GM19043 (cell line): ENCODE measurements around the gene SKI.

Source experiments
- ATAC-seq: cut with Tn5 transposase; IDR thresholded peaks from one replicate; pipeline ENCODE4 v1.9.1; 2021; ENCODE audit warnings: low read depth; ENCODE audit not compliant: unreplicated experiment

The SKI gene

DNA sequence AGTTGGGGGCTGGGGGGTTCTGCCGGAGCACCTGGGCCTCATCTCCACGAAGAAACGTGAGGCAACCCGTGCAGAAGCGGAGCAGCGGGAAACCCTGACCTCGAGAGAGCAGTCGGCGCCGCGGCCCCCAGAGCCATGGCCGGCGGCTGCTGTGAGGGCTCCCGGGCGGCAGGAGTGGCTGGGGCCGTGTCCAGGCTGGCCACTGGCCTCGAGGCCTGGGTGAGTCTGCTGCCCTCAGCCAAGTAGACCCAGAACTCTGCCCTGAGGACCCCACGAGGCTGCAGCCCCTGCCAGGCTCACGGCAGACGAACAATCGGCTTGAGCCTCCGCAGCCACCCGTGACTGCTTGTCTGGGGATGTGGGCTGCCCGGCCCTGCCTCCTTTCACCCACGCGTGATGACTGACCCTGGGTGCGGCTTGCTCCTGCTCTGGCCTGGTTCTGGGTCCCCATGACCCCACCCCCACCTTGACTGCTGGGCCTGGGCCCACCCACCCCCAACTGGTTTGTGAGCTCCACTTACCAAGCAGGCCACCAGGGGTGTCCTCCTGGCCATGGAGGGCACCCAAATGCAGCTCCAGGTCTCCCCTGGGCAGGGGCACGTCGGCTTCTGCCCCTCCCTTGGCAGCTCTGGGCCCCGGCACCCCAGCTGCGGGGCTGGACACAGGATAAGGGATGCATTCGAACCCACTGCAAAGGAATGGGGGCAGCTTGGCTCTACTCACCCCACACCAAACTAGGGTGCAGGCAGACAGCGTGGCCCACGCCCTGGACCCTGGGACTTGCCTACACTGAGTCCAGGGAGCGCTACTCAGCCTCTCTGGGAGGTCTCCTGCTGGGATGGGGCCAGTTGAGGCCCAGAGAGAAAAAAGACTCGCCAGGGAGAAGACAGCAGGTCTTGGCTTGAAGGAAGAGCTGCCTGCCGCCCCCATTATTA, 129.1 kb downstream of the SKI start:
- ATAC-seq, result no peak

DNA sequence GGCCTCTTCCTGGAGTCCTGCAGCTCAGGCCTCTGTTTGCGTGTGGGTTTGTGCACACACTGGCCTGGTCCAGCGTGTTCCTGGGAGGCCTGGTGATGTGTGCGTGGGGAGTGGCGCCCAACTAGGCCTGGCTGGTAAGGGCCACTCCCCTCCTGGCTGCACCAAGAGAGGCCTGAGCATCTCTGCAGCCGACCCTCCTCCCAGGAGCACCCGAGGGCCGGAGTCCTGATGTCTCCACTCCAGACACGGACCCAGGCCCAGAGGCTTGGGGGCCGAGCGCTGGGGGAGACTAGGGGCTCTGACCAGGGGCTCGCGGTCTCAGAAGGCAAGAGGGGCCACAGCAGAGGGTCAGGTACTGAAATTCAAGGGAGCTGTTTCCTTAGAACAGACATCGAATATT, 130.0 kb downstream of the SKI start:
- no peak for ATAC-seq

DNA sequence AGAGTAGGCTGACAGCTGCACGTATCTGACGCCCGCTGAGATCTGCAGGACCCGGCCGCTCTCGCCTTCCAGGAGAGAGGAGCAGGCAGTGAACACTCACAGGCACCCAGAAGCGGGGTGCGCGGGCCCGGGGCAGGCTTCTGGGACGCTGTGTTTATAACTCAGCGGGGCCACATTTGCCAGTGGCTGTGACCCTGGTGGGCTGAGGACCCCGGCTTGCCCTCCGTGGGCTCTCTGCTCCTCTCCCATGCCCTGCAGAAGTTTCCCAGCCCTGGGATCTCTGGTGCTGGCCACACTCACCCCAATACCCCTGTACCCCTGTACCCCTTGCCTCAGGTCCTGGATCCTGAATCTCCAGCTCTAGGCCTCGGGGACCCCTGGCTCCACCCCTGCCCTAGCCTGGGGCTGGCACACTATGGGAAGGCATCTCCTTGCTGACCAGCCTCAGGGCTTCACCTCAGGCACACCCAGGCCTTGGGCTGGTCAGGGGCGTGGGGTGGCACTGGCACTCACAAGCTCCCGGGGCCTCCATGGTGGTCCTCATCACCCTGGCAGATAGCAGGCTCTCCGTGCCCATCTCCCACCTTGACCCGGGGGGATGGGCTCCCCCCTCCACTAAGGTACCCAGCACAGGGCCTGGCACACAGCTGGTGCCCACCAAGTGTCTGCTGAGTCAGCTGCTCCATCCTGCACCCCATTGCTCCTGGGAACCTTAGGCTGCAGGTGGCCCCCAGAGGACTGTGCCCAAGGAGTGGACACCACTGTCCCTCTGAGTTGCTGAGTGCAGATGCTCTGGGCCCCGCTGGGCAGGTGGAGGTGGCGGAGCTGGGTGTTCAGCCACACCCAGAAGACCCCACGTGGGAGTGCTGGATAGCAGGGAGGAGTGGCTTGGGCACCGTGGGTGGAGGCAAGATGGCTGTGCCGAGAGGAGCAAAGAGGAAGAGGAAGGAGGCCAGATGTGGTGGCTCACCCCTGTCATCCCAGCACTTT, 130.8 kb downstream of the SKI start:
- no peak for ATAC-seq
